SK-N-SH (cell line): ENCODE data around the gene DNAJC10.

Experiments
- CHD2 ChIP-seq: fragments of 150-350 bp; IDR thresholded peaks from 2 replicates; pipeline ENCODE4 v1.6.1; 2018; ENCODE audit warnings: low read length; ENCODE audit not compliant: partially characterized antibody
- CTCF ChIP-seq: fragments of 200-600 bp; sonication (generic); IDR thresholded peaks from 2 replicates; pipeline ENCODE4 v1.6.1; 2017; ENCODE audit warnings: antibody characterized with exemption, mild to moderate bottlenecking, moderate library complexity
- MXI1 ChIP-seq: IDR thresholded peaks from 2 replicates; pipeline ENCODE4 v1.6.1; 2012; ENCODE audit warnings: mild to moderate bottlenecking, low read depth, low read length, improper control_type of control experiment
- POLR2AphosphoS5 ChIP-seq: IDR thresholded peaks from 2 replicates; pipeline ENCODE4 v1.6.1; 2012; ENCODE audit warnings: low read depth, low read length
- REST ChIP-seq: IDR thresholded peaks from 2 replicates; pipeline ENCODE4 v1.6.1; 2012; ENCODE audit warnings: mild to moderate bottlenecking, low read depth, low read length, moderate library complexity
- RFX5 ChIP-seq: IDR thresholded peaks from 2 replicates; pipeline ENCODE4 v1.6.1; 2012; ENCODE audit warnings: mild to moderate bottlenecking, improper control_type of control experiment, low read length
- RXRA ChIP-seq: IDR thresholded peaks from 2 replicates; pipeline ENCODE4 v1.4.0; 2012; ENCODE audit warnings: low read depth, mild to moderate bottlenecking, borderline replicate concordance
- TAF1 ChIP-seq: IDR thresholded peaks from 2 replicates; pipeline ENCODE4 v1.6.1; 2012; ENCODE audit warnings: low read depth, mild to moderate bottlenecking, low read length, moderate library complexity, borderline replicate concordance
- USF2 ChIP-seq: fragments of 150-350 bp; IDR thresholded peaks from 2 replicates; pipeline ENCODE4 v1.6.1; 2017; ENCODE audit warnings: antibody characterized with exemption, low read length, low read depth, borderline replicate concordance

GRCh38 chr2:182826064-182826463 lies 110.0 kb downstream of the DNAJC10 start:
- TF ChIP-seq REST (no peak), TAF1 (no peak), POLR2AphosphoS5 (no peak), CHD2 (no peak), CTCF (no peak), RXRA (no peak), MXI1 (no peak), RFX5 (no peak), USF2 (no peak)
